ENCODE measurements around the gene PAMR1. TPM values are rescaled to one million over a fixed set of nuclear protein-coding genes. Genes with fewer than 3 reads are reported as not detected.
"Not testable (repeated sequence)": the region's sequence is repeated elsewhere in the genome, so short reads cannot be mapped to it uniquely, and the experiment has no call there.

Gene PAMR1
- total RNA-seq, 4 donors from 2014 or later, result 4.0 to 13.5 (median 10.4) TPM

GRCh38 chr11:35548925-35549561 is 23.6 kb upstream of the PAMR1 start:
- 62 to 66% methylated on average over 3 to 4 of the region's 4 CpGs for WGBS, 2 donors (ENCODE audit: low coverage in 1 of 2)
- H3K4me3 ChIP-seq, result no peak overlapping the region
- DNase-seq, result no peak
- no peaks in the 10 kb centered on the region for H3K36me3 ChIP-seq
- no peaks in the 10 kb centered on the region for H3K4me1 ChIP-seq
- H3K9me3 ChIP-seq, result no peaks in the 10 kb centered on the region
- H3K27ac ChIP-seq, result no peak overlapping the region
- TF ChIP-seq EP300 (IDR thresholded peaks at IDR 0.05; ENCODE audit: low read depth), result no peak
- TF ChIP-seq POLR2AphosphoS5 (IDR thresholded peaks at IDR 0.05), result no peak
- no peak for TF ChIP-seq POLR2A (IDR thresholded peaks at IDR 0.05)
- TF ChIP-seq CTCF (IDR thresholded peaks at IDR 0.05), result no peak
- intact Hi-C loops (cut with DNase I; ENCODE audit: low total_unique reads), result no loop called here
- no peaks in the 10 kb centered on the region for H3K27me3 ChIP-seq
- in situ Hi-C loops (cut with MboI; ENCODE audit: low pct_ligation_motif_present in 1 of 4, low pct_unique_long_range_greater_than_20kb in 1 of 4, low sequenced_read_pairs in 3 of 4), result no loop called here

GRCh38 chr11:35547995-35548394 is 22.6 kb upstream of the PAMR1 start:
- H3K27ac ChIP-seq; H3K36me3 ChIP-seq; H3K4me3 ChIP-seq; DNase-seq; intact Hi-C loops (cut with DNase I; ENCODE audit: low total_unique reads); H3K27me3 ChIP-seq; in situ Hi-C loops (cut with MboI; ENCODE audit: low pct_ligation_motif_present in 1 of 4, low pct_unique_long_range_greater_than_20kb in 1 of 4, low sequenced_read_pairs in 3 of 4); H3K4me1 ChIP-seq; H3K9me3 ChIP-seq: not testable (repeated sequence)
- WGBS, 2 donors (ENCODE audit: low coverage in 1 of 2), result 86 to 90% methylated on average over 2 to 4 of the region's 4 CpGs

- in situ Hi-C loops (cut with MboI; ENCODE audit: low pct_ligation_motif_present in 1 of 4, low pct_unique_long_range_greater_than_20kb in 1 of 4, low sequenced_read_pairs in 3 of 4) (no loop called here), intact Hi-C loops (cut with DNase I; ENCODE audit: low total_unique reads) (no loop called here)
- no peak overlapping the region for H3K27ac ChIP-seq
- peaks cover 0 to 4% (median 0%) of the 10 kb centered on the region in 4 donors for H3K4me1 ChIP-seq
- no peak overlapping the region for H3K4me3 ChIP-seq
- 60 to 67% methylated on average over 3 of the region's 3 CpGs for WGBS, 2 donors (ENCODE audit: low coverage in 1 of 2)
- no peaks in the 10 kb centered on the region for H3K27me3 ChIP-seq
- H3K9me3 ChIP-seq, result no peaks in the 10 kb centered on the region
- TF ChIP-seq CTCF (IDR thresholded peaks at IDR 0.05) (no peak), POLR2AphosphoS5 (IDR thresholded peaks at IDR 0.05) (no peak), POLR2A (IDR thresholded peaks at IDR 0.05) (no peak), EP300 (IDR thresholded peaks at IDR 0.05; ENCODE audit: low read depth) (no peak)
- no peaks in the 10 kb centered on the region for H3K36me3 ChIP-seq
- no peak for DNase-seq
Observed at GRCh38 chr11:35546317-35546716, 20.9 kb upstream of the PAMR1 start.

GRCh38 chr11:35545391-35546003 is 20.1 kb upstream of the PAMR1 start:
- 86 to 88% methylated on average over 9 of the region's 9 CpGs for WGBS, 2 donors (ENCODE audit: low coverage in 1 of 2)
- no peak for TF ChIP-seq POLR2A (IDR thresholded peaks at IDR 0.05)
- TF ChIP-seq POLR2AphosphoS5 (IDR thresholded peaks at IDR 0.05), result no peak
- no peak for TF ChIP-seq CTCF (IDR thresholded peaks at IDR 0.05)
- no peak for TF ChIP-seq EP300 (IDR thresholded peaks at IDR 0.05; ENCODE audit: low read depth)

More at GRCh38 chr11:35545391-35546003, 20.1 kb upstream of the PAMR1 start:
- in situ Hi-C loops (cut with MboI; ENCODE audit: low pct_ligation_motif_present in 1 of 4, low pct_unique_long_range_greater_than_20kb in 1 of 4, low sequenced_read_pairs in 3 of 4), result no loop called here
- Histone ChIP-seq H3K27ac (no peak overlapping the region), H3K4me1 (peaks cover 0 to 4% (median 0%) of the 10 kb centered on the region in 4 donors), H3K4me3 (no peak overlapping the region), H3K36me3 (no peaks in the 10 kb centered on the region), H3K27me3 (no peaks in the 10 kb centered on the region), H3K9me3 (no peaks in the 10 kb centered on the region)
- intact Hi-C loops (cut with DNase I; ENCODE audit: low total_unique reads), result no loop called here
- no peak for DNase-seq
